ENCODE measurements around the gene MLH3.

MLH3 gene

DNA sequence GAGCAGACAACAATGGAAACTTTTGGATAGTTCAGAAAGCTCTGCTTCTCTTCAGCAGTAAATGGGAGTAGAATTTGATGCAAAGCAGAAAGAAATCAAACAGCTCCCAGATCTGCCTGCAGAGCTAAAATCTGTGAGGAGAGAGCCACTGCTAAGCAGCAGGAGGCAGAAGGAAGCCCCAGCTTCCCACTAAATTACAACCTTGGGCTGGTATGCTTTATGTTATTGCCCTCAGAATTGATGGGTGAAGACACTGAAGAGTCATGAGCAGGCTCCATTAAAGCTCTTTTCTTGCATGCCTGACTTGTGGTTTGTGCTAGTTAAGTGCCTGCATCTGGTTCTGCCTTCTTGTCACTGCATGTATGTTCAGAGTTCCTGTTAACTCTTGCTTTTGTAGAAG lies 26.5 kb upstream of the MLH3 start:
- TF ChIP-seq, protein P1, sequence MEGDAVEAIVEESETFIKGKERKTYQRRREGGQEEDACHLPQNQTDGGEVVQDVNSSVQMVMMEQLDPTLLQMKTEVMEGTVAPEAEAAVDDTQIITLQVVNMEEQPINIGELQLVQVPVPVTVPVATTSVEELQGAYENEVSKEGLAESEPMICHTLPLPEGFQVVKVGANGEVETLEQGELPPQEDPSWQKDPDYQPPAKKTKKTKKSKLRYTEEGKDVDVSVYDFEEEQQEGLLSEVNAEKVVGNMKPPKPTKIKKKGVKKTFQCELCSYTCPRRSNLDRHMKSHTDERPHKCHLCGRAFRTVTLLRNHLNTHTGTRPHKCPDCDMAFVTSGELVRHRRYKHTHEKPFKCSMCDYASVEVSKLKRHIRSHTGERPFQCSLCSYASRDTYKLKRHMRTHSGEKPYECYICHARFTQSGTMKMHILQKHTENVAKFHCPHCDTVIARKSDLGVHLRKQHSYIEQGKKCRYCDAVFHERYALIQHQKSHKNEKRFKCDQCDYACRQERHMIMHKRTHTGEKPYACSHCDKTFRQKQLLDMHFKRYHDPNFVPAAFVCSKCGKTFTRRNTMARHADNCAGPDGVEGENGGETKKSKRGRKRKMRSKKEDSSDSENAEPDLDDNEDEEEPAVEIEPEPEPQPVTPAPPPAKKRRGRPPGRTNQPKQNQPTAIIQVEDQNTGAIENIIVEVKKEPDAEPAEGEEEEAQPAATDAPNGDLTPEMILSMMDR (IDR thresholded peaks at IDR 0.05), result no peak

DNA sequence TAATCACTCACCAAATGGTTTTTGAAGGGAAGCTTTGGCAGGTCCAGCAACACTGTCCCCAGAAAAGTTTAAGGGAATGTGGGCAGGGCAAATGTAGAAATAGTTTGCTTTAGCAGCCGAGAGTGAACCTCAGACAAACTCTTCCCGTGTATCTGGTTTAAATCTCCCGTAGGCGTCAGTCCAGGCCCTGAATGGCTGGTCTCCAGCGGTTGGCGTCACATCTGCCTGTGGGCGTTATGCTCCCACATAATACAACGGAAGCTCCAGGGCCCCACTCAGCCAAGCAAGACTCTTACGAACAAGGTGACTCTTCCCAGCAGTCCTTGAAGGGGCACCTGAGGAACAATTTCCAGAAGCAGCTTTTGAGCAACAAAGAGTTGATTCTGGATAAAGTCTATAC lies 19.1 kb upstream of the MLH3 start:
- TF ChIP-seq, protein P1 (IDR thresholded peaks at IDR 0.05), result no peak

DNA sequence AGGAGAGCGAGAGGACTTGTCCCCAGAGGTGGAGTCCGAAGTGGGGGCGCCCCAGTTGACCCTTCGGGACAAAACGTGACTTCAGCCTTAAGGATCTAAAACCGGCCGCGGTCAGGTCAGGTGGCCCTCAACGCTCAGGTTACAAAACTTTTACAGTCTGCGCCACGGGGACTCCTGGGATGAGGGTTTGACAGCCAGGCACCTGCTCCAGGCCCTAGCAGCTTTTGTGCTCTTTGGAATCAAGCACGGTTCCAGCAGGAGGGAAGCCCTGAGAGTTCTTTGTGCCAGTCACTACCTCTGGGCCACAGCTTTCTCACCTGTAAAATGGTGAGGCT lies 18.5 kb upstream of the MLH3 start:
- TF ChIP-seq, protein P1 (IDR thresholded peaks at IDR 0.05), result no peak

DNA sequence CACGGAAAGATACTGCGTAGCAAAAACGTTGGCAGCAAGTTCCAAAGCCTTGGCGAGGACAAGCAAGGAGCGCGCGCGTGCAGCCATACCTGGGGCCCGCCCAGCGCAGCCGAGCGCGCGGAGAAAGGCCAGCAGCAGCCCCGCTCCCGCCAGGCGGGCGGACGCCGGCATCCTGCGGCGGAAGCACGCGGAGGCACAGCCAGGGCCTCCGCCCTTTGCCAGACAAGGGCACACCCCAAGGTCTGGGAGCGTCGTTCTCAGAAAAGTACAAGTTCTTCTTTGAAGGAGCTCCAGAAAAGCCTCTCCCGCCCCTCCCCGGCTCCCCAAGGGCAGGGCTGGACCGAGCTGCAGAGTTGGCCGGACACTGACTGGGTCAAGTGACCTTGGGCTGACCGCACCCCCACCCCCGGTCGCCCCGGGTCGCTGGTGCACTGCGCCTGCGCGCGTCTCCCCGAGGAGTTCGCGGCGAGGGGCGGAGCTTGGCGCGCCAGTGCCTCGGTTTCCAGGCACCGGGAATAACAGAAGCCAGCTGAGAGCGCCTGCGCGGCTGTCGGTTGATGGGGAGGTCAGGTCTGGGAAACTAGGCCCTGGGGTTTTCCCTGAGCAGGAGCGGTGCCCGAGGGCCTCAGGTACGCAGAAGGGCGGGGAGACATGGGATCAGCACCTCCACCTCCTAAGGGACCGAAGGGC lies 18.0 kb upstream of the MLH3 start, which contains the start of gene ZC2HC1C:
Gene ZC2HC1C, plus strand, starts transcription at position 521 of the 690 bp plus-strand sequence. CDS start 933 bp downstream, outside the sequence.
- TF ChIP-seq, protein P1 (IDR thresholded peaks at IDR 0.05), result no peak

DNA sequence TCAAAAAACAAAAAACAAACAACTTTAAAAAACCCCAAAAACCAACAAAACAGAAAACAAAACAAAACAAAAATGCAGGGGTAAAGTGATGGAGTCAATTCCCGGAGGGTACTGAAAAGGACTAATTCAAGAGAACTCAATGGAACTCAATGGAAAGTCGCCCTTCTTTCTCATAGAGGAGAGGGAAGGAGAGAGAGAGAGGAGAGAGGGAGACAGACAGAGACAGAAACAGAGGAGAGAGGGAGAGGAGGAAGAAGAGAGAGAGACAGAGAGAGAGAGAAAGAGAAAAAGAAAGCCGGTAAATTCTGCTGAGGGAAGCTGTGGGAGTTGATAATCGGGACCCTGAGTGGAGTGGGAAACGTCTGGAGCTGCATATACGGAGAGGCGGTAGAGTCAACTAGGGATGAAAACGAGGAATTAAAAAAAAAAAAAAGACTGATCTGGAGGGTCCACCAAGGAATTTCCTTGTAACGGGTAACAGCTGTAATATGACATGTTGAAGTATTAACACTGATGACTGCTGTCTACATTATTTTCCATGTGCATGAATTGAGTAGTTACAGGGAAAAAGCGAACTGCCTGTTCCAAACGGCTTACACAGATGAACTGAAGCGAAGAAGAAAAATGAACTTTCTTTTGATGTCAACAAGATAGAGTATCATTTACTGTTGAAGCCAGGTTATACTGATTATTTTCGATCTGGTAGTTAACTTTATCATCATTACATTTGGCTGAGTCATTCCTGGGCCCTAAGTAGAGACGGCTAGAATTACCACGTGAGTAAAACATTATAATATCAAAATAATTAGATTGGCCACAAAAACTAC lies 17.2 kb upstream of the MLH3 start:
- TF ChIP-seq, protein P1 (IDR thresholded peaks at IDR 0.05), result no peak

DNA sequence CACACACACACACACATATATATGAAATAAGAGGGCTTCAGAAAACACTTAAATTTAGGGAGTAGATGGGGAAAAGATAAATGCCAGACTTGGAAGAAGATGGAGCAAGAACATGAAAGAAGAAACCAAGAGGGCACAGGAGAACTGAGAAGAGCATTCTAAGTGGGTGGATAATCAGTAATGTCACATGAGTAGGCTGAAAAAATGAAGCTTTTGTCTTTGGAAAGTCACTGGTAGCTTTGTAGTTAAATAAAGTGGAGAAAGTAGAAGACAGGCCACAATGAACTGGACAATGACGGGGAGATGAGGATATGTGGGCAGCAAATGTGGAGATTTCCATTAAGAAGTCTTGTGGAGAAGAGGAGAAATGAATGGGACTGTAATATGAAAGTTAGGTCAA lies 15.9 kb upstream of the MLH3 start:
- TF ChIP-seq, protein P1 (IDR thresholded peaks at IDR 0.05), result no peak

DNA sequence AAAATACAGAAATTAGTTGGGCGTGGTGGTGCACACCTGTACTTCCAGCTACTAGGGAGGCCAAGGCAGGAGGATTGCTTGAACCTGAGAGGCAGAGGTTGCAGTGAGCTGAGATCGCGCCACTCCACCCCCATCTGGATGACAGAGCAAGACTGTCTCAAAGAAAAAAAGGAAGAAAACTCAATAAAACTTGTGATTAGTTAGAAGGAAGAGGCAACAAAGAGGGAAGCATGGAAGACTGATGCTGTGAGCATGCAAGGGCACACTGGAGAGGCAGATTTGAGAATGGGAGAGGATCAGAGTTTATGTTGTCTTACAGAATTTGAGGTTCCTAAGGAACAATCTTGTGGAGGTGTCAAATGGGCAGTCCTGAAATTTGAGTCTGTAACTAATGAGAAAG lies 15.4 kb upstream of the MLH3 start:
- TF ChIP-seq, protein P1 (IDR thresholded peaks at IDR 0.05), result no peak

Measured in LNCAP (cell line).